Neural progenitor cell (in vitro differentiated cells): Measurements from ENCODE around the gene TRPM3. TPM values are rescaled to one million over a fixed set of nuclear protein-coding genes. Genes with fewer than 3 reads are reported as not detected.
A peak's percentile ranks its signal among the peaks of the same experiment; 100 is the strongest.

Source experiments
- DNase-seq: peaks from one replicate; pipeline ENCODE4 v3.0.0-alpha.2; 2016; ENCODE audit warnings: low spot score
- H2AFZ ChIP-seq: fragments of 200-600 bp; sonication (generic); replicated peaks from 2 replicates; pipeline ENCODE4 v1.6.1; 2016; ENCODE audit warnings: antibody characterized with exemption
- H3F3A ChIP-seq: fragments of 200-600 bp; sonication (generic); 2 replicates; pipeline ENCODE4 v1.6.1; 2016; ENCODE audit warnings: antibody characterized with exemption, low read depth
- H3K27ac ChIP-seq: fragments of 200-600 bp; sonication (generic); 2 replicates; pipeline ENCODE4 v1.5.1; 2016; ENCODE audit warnings: mild to moderate bottlenecking
- H3K27me3 ChIP-seq: fragments of 200-600 bp; sonication (generic); 2 replicates; pipeline ENCODE4 v1.6.1; 2016; ENCODE audit warnings: mild to moderate bottlenecking, moderate library complexity
- H3K36me3 ChIP-seq: fragments of 200-600 bp; sonication (generic); 2 replicates; pipeline ENCODE4 v1.5.1; 2016
- H3K4me1 ChIP-seq: fragments of 200-600 bp; sonication (generic); 2 replicates; pipeline ENCODE4 v1.6.1; 2016; ENCODE audit warnings: mixed run types
- H3K4me2 ChIP-seq: fragments of 200-600 bp; sonication (generic); 2 replicates; pipeline ENCODE4 v1.6.1; 2016
- H3K4me3 ChIP-seq: fragments of 200-600 bp; sonication (generic); 2 replicates; pipeline ENCODE4 v1.5.1; 2016
- H3K79me2 ChIP-seq: fragments of 200-600 bp; sonication (generic); 2 replicates; pipeline ENCODE4 v1.6.1; 2016; ENCODE audit warnings: low read depth
- H3K9ac ChIP-seq: fragments of 200-600 bp; sonication (generic); 2 replicates; pipeline ENCODE4 v1.6.1; 2016
- H3K9me3 ChIP-seq: fragments of 200-600 bp; sonication (generic); 2 replicates; pipeline ENCODE4 v1.5.1; 2016; ENCODE audit warnings: low read depth
- H4K20me1 ChIP-seq: fragments of 200-600 bp; sonication (generic); 2 replicates; pipeline ENCODE4 v1.6.1; 2016; ENCODE audit warnings: low read depth
- H3K27ac Mint-ChIP-seq: 3 replicates; pipeline ENCODE4 v1.8.0; 2021; ENCODE audit warnings: mixed read lengths
- H3K27me3 Mint-ChIP-seq: 2 replicates; pipeline ENCODE4 v1.8.0; 2022; ENCODE audit warnings: low read depth, mild to moderate bottlenecking, inconsistent platforms, moderate library complexity, mixed read lengths; ENCODE audit not compliant: insufficient read depth
- H3K36me3 Mint-ChIP-seq: 3 replicates; pipeline ENCODE4 v1.8.0; 2021; ENCODE audit warnings: mixed read lengths
- H3K4me1 Mint-ChIP-seq: 3 replicates; pipeline ENCODE4 v1.8.0; 2021; ENCODE audit warnings: mixed read lengths
- H3K4me3 Mint-ChIP-seq: 3 replicates; pipeline ENCODE4 v1.8.0; 2021; ENCODE audit warnings: mild to moderate bottlenecking, moderate library complexity, mixed read lengths
- H3K9me3 Mint-ChIP-seq: 3 replicates; pipeline ENCODE4 v1.8.0; 2020; ENCODE audit warnings: mixed read lengths
- CTCF ChIP-seq: fragments of 200-600 bp; sonication (generic); IDR thresholded peaks from 2 replicates; pipeline ENCODE4 v1.5.1; 2017; ENCODE audit warnings: antibody characterized with exemption, mild to moderate bottlenecking
- EZH2 ChIP-seq: fragments of 200-600 bp; sonication (generic); IDR thresholded peaks from 2 replicates; pipeline ENCODE4 v1.6.1; 2017; ENCODE audit warnings: antibody characterized with exemption, mild to moderate bottlenecking, moderate library complexity
- EZH2phosphoT487 ChIP-seq: fragments of 200-600 bp; sonication (generic); IDR thresholded peaks from 2 replicates; pipeline ENCODE4 v1.6.1; 2017; ENCODE audit warnings: antibody characterized with exemption
- total RNA-seq: library from RNA; depleted of rRNA; stranded (reverse); fragments of >200 nt; gene quantifications from 2 replicates; pipeline ENCODE4 v1.2.3, GENCODE V29; 2015; ENCODE audit warnings: low replicate concordance

Gene TRPM3
- total RNA-seq, 1 donor from 2014 or later, result 37.2 TPM

- Mint-ChIP-seq H3K27ac (no peak overlapping the region), H3K36me3 (peaks cover 24% of the 10 kb centered on the region), H3K27me3 (no peaks in the 10 kb centered on the region), H3K9me3 (peaks cover 3% of the 10 kb centered on the region), H3K4me1 (peaks cover 21% of the 10 kb centered on the region), H3K4me3 (no peak overlapping the region)
- Histone ChIP-seq H3K9ac (no peak overlapping the region), H3K9me3 (no peaks in the 10 kb centered on the region), H3K27ac (no peak overlapping the region), H3K27me3 (no peaks in the 10 kb centered on the region), H4K20me1 (no peaks in the 10 kb centered on the region), H3K36me3 (peaks cover 8% of the 10 kb centered on the region), H3K79me2 (no peaks in the 10 kb centered on the region), H3F3A (peaks cover 20% of the 10 kb centered on the region), H3K4me2 (no peak overlapping the region), H3K4me3 (no peak overlapping the region), H2AFZ (no peak overlapping the region), H3K4me1 (peaks cover 40% of the 10 kb centered on the region)
- DNase-seq, result no peak
- TF ChIP-seq CTCF, result no peak
- no peak for TF ChIP-seq EZH2phosphoT487
- TF ChIP-seq EZH2, result no peak
These were observed 325.6 kb downstream of the TRPM3 start for GRCh38 chr9:70795841-70796240.

DNA sequence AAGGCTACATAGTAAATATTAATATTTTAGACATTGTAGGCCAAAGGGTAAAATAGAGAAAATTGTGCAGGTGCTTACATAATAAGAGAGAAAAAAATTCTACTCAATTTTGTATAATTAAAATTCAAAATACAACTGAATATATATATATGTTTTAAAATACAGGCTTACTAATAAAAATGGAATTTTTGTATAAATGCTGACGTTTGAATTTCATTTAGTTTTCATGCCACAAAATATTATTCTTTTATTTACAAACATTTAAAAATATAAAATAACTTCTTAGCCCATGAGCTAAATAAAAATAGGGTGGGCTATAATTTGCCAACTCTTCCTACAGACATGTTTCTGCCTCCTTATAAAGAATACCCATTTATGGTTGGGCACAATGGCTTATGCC lies 328.6 kb downstream of the TRPM3 start:
- Histone ChIP-seq H2AFZ (no peak overlapping the region), H3K4me1 (peaks cover 34% of the 10 kb centered on the region), H4K20me1 (no peaks in the 10 kb centered on the region), H3K36me3 (peaks cover 8% of the 10 kb centered on the region), H3F3A (peaks cover 18% of the 10 kb centered on the region), H3K4me3 (no peak overlapping the region), H3K9ac (no peak overlapping the region), H3K4me2 (peak overlapping the region; percentile 53), H3K27ac (no peak overlapping the region), H3K79me2 (no peaks in the 10 kb centered on the region), H3K27me3 (no peaks in the 10 kb centered on the region), H3K9me3 (no peaks in the 10 kb centered on the region)
- Mint-ChIP-seq H3K27me3 (peaks cover 2% of the 10 kb centered on the region), H3K27ac (no peak overlapping the region), H3K4me3 (no peak overlapping the region), H3K4me1 (peaks cover 21% of the 10 kb centered on the region), H3K9me3 (no peaks in the 10 kb centered on the region), H3K36me3 (peaks cover 14% of the 10 kb centered on the region)
- TF ChIP-seq CTCF (no peak), EZH2 (no peak), EZH2phosphoT487 (no peak)
- DNase-seq, result no peak

DNA sequence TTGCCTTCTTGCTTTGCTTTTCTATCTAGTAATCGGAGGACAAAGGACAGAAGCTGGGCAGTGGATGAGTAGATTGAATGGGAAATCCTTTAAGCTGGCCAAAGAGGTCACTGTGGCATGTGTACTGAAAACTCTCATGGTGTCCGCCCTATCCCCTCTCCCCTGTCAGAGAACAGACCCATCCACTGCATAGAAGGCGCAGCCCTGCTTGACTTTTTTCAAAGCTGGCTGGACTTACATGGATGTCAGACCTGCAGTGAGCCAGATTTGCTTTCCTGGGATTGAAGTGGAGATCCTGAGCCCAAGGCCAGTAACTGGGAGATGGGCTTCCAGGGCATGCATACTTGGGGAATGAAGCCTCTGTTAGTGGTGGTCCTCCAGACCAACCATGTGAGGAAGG lies 329.5 kb downstream of the TRPM3 start:
- no peak overlapping the region for H3K4me3 ChIP-seq
- TF ChIP-seq EZH2phosphoT487 (no peak), CTCF (no peak), EZH2 (no peak)
- H3K79me2 ChIP-seq, result no peaks in the 10 kb centered on the region

More for the DNA sequence above, 329.5 kb downstream of the TRPM3 start:
- Histone ChIP-seq H3K36me3 (peaks cover 8% of the 10 kb centered on the region), H3K9me3 (no peaks in the 10 kb centered on the region), H3K27me3 (no peaks in the 10 kb centered on the region), H3K9ac (no peak overlapping the region), H3K27ac (peak overlapping the region; percentile 64), H3K4me2 (peak overlapping the region; percentile 53), H3K4me1 (peaks cover 34% of the 10 kb centered on the region), H2AFZ (peak overlapping the region; percentile 20), H3F3A (peaks cover 18% of the 10 kb centered on the region), H4K20me1 (no peaks in the 10 kb centered on the region)
- DNase-seq, result peak; percentile 75
- Mint-ChIP-seq H3K4me1 (peaks cover 21% of the 10 kb centered on the region), H3K36me3 (peaks cover 11% of the 10 kb centered on the region), H3K27me3 (peaks cover 2% of the 10 kb centered on the region), H3K4me3 (no peak overlapping the region), H3K27ac (peak overlapping the region; percentile 16), H3K9me3 (no peaks in the 10 kb centered on the region)
